Vagina (tissue), 2 donors: ENCODE measurements around the gene PIEZO1. TPM values are rescaled to one million over a fixed set of nuclear protein-coding genes. Genes with fewer than 3 reads are reported as not detected.

Experiments used
- DNase-seq, 2 donors: peaks; one replicate each; pipeline ENCODE4 v3.0.0-alpha.2; 2017; ENCODE audit errors: extremely low spot score in 2 of 2
- H3K27ac ChIP-seq: fragments of 200-600 bp; sonication (generic); one replicate; pipeline ENCODE4 v1.5.1; 2019
- H3K27me3 ChIP-seq: fragments of 200-600 bp; sonication (generic); one replicate; pipeline ENCODE4 v1.5.1; 2019
- H3K36me3 ChIP-seq, 2 donors: fragments of 200-600 bp; sonication (generic); one replicate each; pipeline ENCODE4 v1.5.1; 2017 to 2019
- H3K4me1 ChIP-seq: fragments of 200-600 bp; sonication (generic); one replicate; pipeline ENCODE4 v1.5.1; 2019
- H3K4me3 ChIP-seq, 2 donors: fragments of 200-600 bp; sonication (generic); 1 replicate in 1 of 2; 2 replicates in 1 of 2; pipeline ENCODE4 v1.5.1; 2016 to 2019
- H3K9me3 ChIP-seq: fragments of 200-600 bp; sonication (generic); one replicate; pipeline ENCODE4 v1.5.1; 2019
- POLR2A ChIP-seq, 2 donors: fragments of 450-650 bp; IDR thresholded peaks; one replicate each; pipeline ENCODE4 v1.6.1; 2017; ENCODE audit warnings: antibody characterized with exemption in 2 of 2, mild to moderate bottlenecking in 2 of 2, moderate library complexity in 2 of 2
- POLR2AphosphoS5 ChIP-seq, 2 donors: sonication (generic); formaldehyde crosslinking; IDR thresholded peaks; one replicate each; pipeline ENCODE4 v1.9.0; 2017; ENCODE audit warnings: antibody characterized with exemption in 2 of 2, mild to moderate bottlenecking in 2 of 2, low read depth in 1 of 2; ENCODE audit not compliant: insufficient read depth in 1 of 2
- intact Hi-C: fragments of 100-400 bp; cut with DNase I; formaldehyde crosslinking; loops from one replicate; pipeline ENCODE4 v1.15.1; 2023
- total RNA-seq: library from RNA; depleted of rRNA; stranded (reverse); fragments of >200 nt; gene quantifications from one replicate; pipeline ENCODE4 v1.2.3, GENCODE V29; 2016
- TF ChIP-seq, protein P1 (sequence below), 3 experiments: fragments of 450-650 bp in 2 of 3; fragments of 200-600 bp in 1 of 3; sonication (generic) in 1 of 3; IDR thresholded peaks; one replicate each; pipeline ENCODE4 v1.5.1; 2017 to 2019; ENCODE audit warnings: antibody characterized with exemption in 3 of 3, mild to moderate bottlenecking in 2 of 3, moderate library complexity in 2 of 3

The PIEZO1 gene
- total RNA-seq, 1 donor from 2014 or later: 184 TPM

DNA sequence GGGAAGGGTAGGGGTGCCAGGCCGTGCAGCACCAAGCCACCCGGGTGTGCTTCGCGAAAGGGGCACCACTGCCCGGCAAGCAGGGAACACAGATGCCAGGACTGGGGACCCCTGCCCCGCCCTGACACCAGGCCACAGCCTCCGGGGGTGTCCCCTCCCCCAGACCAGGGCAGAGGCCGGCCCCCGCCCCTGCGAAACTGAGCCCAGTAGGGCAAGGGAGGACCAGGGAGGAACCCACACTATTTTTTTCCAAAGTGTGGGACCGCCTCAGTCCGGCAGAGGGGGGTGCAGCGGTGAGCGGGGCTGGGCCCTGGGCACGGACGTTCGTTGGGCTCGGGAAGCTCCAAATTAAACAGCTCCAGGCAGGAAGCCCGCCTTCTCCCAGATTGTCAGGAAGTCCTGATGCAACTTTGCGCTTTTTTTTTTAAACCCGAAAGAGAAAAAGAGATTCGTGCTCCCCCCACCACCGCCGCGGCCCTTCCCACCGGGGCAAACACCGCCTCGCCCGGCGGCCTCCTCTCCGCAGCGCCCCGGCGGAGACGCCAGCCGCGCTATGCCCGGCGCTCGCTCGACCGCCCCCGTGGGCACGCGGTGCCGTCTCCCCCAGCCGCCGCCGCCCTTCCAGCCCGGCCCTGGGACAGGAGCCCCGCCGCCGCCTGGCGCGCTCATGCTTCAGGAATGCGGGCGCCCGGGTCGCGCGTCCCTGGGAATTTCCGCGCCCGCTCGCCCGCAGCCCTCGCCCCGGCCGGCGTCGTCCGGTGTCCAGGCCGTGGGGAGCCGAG, 755 bp downstream of the PIEZO1 start:
- intact Hi-C loops: loop anchor here (1.0 to 2.0 kb wide), 2 partner anchors 45 to 73 kb away; partner anchors contain the start of gene TRAPPC2L
- Histone ChIP-seq H3K4me3 (peak overlapping the region; percentile 72 to 95), H3K27me3 (no peaks in the 10 kb centered on the region), H3K9me3 (no peaks in the 10 kb centered on the region), H3K36me3 (no peaks in the 10 kb centered on the region), H3K27ac (peak overlapping the region; percentile 96), H3K4me1 (peaks cover 55% of the 10 kb centered on the region)
- TF ChIP-seq, protein P1, sequence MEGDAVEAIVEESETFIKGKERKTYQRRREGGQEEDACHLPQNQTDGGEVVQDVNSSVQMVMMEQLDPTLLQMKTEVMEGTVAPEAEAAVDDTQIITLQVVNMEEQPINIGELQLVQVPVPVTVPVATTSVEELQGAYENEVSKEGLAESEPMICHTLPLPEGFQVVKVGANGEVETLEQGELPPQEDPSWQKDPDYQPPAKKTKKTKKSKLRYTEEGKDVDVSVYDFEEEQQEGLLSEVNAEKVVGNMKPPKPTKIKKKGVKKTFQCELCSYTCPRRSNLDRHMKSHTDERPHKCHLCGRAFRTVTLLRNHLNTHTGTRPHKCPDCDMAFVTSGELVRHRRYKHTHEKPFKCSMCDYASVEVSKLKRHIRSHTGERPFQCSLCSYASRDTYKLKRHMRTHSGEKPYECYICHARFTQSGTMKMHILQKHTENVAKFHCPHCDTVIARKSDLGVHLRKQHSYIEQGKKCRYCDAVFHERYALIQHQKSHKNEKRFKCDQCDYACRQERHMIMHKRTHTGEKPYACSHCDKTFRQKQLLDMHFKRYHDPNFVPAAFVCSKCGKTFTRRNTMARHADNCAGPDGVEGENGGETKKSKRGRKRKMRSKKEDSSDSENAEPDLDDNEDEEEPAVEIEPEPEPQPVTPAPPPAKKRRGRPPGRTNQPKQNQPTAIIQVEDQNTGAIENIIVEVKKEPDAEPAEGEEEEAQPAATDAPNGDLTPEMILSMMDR (IDR thresholded peaks at IDR 0.05): peak in 1 of 3 experiments; percentile 56
- TF ChIP-seq POLR2AphosphoS5 (IDR thresholded peaks at IDR 0.05; ENCODE audit: insufficient read depth in 1 of 2, low read depth in 1 of 2): peak; percentile 20 to 58
- TF ChIP-seq POLR2A (IDR thresholded peaks at IDR 0.05): no peak
- no peak for DNase-seq

DNA sequence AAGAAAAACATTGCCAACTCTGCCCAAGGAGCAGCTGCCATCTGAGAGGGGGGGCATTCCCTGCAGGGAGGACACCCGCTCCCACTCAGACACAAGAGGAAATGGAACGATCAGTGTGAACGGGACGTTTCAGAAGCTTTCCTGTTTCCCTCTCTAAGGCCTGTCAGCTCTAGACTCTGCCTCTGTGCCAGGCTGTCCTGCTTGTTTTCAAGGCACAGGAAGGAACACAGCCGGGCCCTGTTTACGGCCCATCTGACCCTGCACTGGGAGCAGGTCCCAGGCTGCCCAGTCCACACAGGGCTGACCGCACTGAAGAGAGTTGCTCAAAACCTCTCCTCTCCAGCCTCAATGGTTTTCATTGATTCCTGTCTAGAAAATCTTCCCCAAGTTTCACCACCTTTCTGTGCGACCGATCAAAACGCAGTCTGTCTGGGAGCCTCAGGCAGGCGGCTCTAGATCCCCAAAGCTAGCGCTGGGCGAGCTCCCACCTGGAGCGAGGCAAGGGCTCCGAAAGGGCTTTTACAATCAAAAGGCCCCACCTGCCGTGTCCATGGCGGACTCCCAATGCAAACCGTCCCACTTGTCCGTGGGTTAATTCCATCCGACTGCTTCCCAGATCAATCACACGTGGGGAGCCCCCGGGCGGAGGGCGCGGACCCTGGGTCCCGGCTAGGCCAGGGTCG, 1.5 kb downstream of the PIEZO1 start:
- H3K27me3 ChIP-seq: no peaks in the 10 kb centered on the region
- peaks cover 62% of the 10 kb centered on the region for H3K4me1 ChIP-seq
- H3K4me3 ChIP-seq: peak overlapping the region; percentile 72 to 95
- intact Hi-C loops: loop anchor here (1.0 to 2.0 kb wide), 2 partner anchors 45 to 74 kb away; partner anchors contain the start of gene TRAPPC2L
- TF ChIP-seq, protein P1 (IDR thresholded peaks at IDR 0.05): no peak
- TF ChIP-seq POLR2AphosphoS5 (IDR thresholded peaks at IDR 0.05; ENCODE audit: insufficient read depth in 1 of 2, low read depth in 1 of 2): peak; percentile 49 to 62
- no peaks in the 10 kb centered on the region for H3K9me3 ChIP-seq
- no peak for DNase-seq
- H3K27ac ChIP-seq: peak overlapping the region; percentile 96
- H3K36me3 ChIP-seq: no peaks in the 10 kb centered on the region

DNA sequence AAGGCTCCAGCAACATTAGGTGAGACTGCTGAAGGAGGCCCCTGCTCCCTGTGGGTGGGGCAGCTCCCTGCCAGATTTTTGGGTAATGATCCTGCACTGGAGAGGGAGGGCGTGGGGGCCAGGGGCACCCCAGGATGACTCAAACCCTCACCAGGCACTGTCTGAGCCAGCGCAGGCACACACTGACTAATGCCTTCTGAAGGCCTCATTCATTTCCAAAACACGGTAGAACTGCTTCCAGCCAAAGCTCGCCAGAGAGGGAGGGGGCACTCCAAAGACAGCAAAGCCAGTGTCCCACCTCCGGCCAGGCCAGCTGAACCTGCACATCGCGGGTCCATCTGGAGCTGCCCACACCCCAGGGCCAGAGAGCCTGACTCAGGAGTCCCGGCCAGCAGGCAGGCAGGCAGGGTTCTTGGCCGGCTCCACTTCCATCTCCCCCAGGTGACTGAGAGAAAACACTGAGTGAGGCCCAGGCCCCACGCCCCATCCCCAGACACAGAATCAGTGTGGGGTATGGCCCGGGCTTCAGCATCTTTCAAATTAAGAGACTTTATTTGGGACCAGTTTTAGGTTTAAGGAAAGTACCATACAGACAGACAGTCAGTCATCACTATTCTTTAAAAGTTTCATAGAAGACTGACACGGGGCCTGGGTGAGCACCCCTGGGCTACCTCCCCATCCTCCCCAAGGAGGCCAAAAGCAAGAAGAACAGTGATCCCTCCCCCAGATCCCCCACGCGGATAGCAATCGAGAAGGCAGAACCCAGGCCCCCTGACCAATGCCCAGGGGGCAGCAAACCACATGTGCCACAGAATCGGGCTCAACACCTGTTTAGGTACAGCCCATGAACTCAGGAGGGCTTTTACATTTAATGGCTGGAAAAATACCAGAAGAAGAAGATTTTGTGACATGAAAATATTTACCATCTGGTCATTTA, 2.3 kb downstream of the PIEZO1 start:
- no peak for DNase-seq

GRCh38 chr16:88781140-88782077, 3.6 kb downstream of the PIEZO1 start:
- TF ChIP-seq, protein P1 (IDR thresholded peaks at IDR 0.05): no peak
- TF ChIP-seq POLR2A (IDR thresholded peaks at IDR 0.05): no peak
- TF ChIP-seq POLR2AphosphoS5 (IDR thresholded peaks at IDR 0.05; ENCODE audit: insufficient read depth in 1 of 2, low read depth in 1 of 2): peak in 1 of 2 donors; percentile 20
- DNase-seq: no peak
- peaks cover 74% of the 10 kb centered on the region for H3K4me1 ChIP-seq
- H3K27me3 ChIP-seq: no peaks in the 10 kb centered on the region
- H3K36me3 ChIP-seq: no peaks in the 10 kb centered on the region
- intact Hi-C loops: no loop called here
- H3K9me3 ChIP-seq: no peaks in the 10 kb centered on the region
- H3K4me3 ChIP-seq: no peak overlapping the region
- H3K27ac ChIP-seq: peak overlapping the region; percentile 96

More for the DNA sequence above, 2.3 kb downstream of the PIEZO1 start:
- Histone ChIP-seq H3K4me3 (peak overlapping the region; percentile 72 to 95), H3K27ac (peak overlapping the region; percentile 96), H3K36me3 (no peaks in the 10 kb centered on the region), H3K9me3 (no peaks in the 10 kb centered on the region), H3K4me1 (peaks cover 66% of the 10 kb centered on the region), H3K27me3 (no peaks in the 10 kb centered on the region)
- intact Hi-C loops: no loop called here
- no peak for TF ChIP-seq POLR2A (IDR thresholded peaks at IDR 0.05)
- peak; percentile 10 to 34 for TF ChIP-seq POLR2AphosphoS5 (IDR thresholded peaks at IDR 0.05; ENCODE audit: insufficient read depth in 1 of 2, low read depth in 1 of 2)
